Mesendoderm (in vitro differentiated cells): Measurements from ENCODE around the gene PEX1.
A peak's percentile ranks its signal among the peaks of the same experiment; 100 is the strongest.

Experiments used
- DNase-seq: peaks from one replicate; pipeline ENCODE4 v3.0.0; 2013
- H2AK5ac ChIP-seq: 2 replicates; pipeline ENCODE4 v1.6.1; 2013; ENCODE audit warnings: low read length, inconsistent platforms
- H2BK120ac ChIP-seq: 2 replicates; pipeline ENCODE4 v1.6.1; 2013; ENCODE audit warnings: low read depth, mild to moderate bottlenecking, low read length, moderate library complexity, mixed read lengths
- H2BK15ac ChIP-seq: replicated peaks from 2 replicates; pipeline ENCODE4 v1.6.1; 2013; ENCODE audit warnings: low read depth, mild to moderate bottlenecking, moderate library complexity
- H2BK5ac ChIP-seq: 2 replicates; pipeline ENCODE4 v1.6.1; 2013; ENCODE audit warnings: low read length, inconsistent platforms
- H3K18ac ChIP-seq: 2 replicates; pipeline ENCODE4 v1.6.1; 2013; ENCODE audit warnings: mild to moderate bottlenecking, low read length, mixed read lengths
- H3K23ac ChIP-seq: one replicate; pipeline ENCODE4 v1.6.1; 2013; ENCODE audit warnings: low read length
- H3K27ac ChIP-seq: 2 replicates; pipeline ENCODE4 v1.5.1; 2013; ENCODE audit warnings: low read depth, mild to moderate bottlenecking, inconsistent platforms, low read length, moderate library complexity
- H3K27me3 ChIP-seq: 2 replicates; pipeline ENCODE4 v1.6.1; 2013; ENCODE audit warnings: low read length, control low read depth, mild to moderate bottlenecking, inconsistent platforms; ENCODE audit not compliant: insufficient read depth, poor library complexity
- H3K36me3 ChIP-seq: 2 replicates; pipeline ENCODE4 v1.6.1; 2013; ENCODE audit warnings: low read length, inconsistent platforms; ENCODE audit not compliant: control insufficient read depth, insufficient read depth
- H3K4ac ChIP-seq: one replicate; pipeline ENCODE4 v1.6.1; 2013; ENCODE audit warnings: low read depth, mild to moderate bottlenecking, low read length, moderate library complexity
- H3K4me1 ChIP-seq: 2 replicates; pipeline ENCODE4 v1.6.1; 2013; ENCODE audit warnings: low read depth, low read length, inconsistent platforms; ENCODE audit not compliant: control insufficient read depth
- H3K4me2 ChIP-seq: 2 replicates; pipeline ENCODE4 v1.6.1; 2013; ENCODE audit warnings: low read length
- H3K4me3 ChIP-seq: 2 replicates; pipeline ENCODE4 v1.5.1; 2013; ENCODE audit warnings: mild to moderate bottlenecking, low read length
- H3K56ac ChIP-seq: one replicate; pipeline ENCODE4 v1.6.1; 2013; ENCODE audit warnings: low read length
- H3K79me1 ChIP-seq: 2 replicates; pipeline ENCODE4 v1.6.1; 2013; ENCODE audit warnings: low read length, inconsistent platforms
- H3K79me2 ChIP-seq: 2 replicates; pipeline ENCODE4 v1.6.1; 2013; ENCODE audit warnings: mild to moderate bottlenecking, low read length; ENCODE audit not compliant: control insufficient read depth, insufficient read depth
- H3K9ac ChIP-seq: 2 replicates; pipeline ENCODE4 v1.6.1; 2013; ENCODE audit warnings: low read length, inconsistent platforms
- H4K5ac ChIP-seq: one replicate; pipeline ENCODE4 v1.6.1; 2013; ENCODE audit warnings: low read length
- H4K8ac ChIP-seq: one replicate; pipeline ENCODE4 v1.6.1; 2013; ENCODE audit warnings: low read depth, mild to moderate bottlenecking, control low read depth, low read length, moderate library complexity
- WGBS: extraction: QIAGEN DNeasy Blood & Tissue Kit; methylation state at CpG from one replicate; pipeline ENCODE4 v1.1.7; 2013; ENCODE audit warnings: low lambda C conversion rate, missing lambda C conversion rate; ENCODE audit not compliant: insufficient coverage; ENCODE audit errors: extremely low coverage; 5-methylcytosine and 5-hydroxymethylcytosine counted together

The PEX1 gene

GRCh38 chr7:92498557-92498956, 29.8 kb downstream of the PEX1 start:
- Histone ChIP-seq H3K9ac (no peak overlapping the region), H3K79me1 (no peaks in the 10 kb centered on the region), H3K18ac (no peak overlapping the region), H4K5ac (no peak overlapping the region), H3K23ac (no peak overlapping the region), H3K4me3 (no peak overlapping the region), H3K36me3 (no peaks in the 10 kb centered on the region), H3K79me2 (no peaks in the 10 kb centered on the region), H3K27me3 (no peaks in the 10 kb centered on the region), H3K4me1 (no peaks in the 10 kb centered on the region), H2AK5ac (no peak overlapping the region), H2BK15ac (no peak overlapping the region), H3K4ac (no peak overlapping the region), H3K56ac (no peak overlapping the region), H3K4me2 (no peak overlapping the region), H2BK5ac (no peak overlapping the region), H4K8ac (no peak overlapping the region), H2BK120ac (no peak overlapping the region), H3K27ac (no peak overlapping the region)
- WGBS: no CpG with 5 or more reads among the region's 2 CpGs
- DNase-seq: no peak

- Histone ChIP-seq H3K79me1 (no peaks in the 10 kb centered on the region), H3K56ac (no peak overlapping the region), H3K79me2 (no peaks in the 10 kb centered on the region), H3K4me2 (no peak overlapping the region), H2BK5ac (no peak overlapping the region), H3K36me3 (no peaks in the 10 kb centered on the region), H2BK15ac (no peak overlapping the region), H3K23ac (no peak overlapping the region), H4K5ac (no peak overlapping the region), H3K9ac (no peak overlapping the region), H3K4me3 (no peak overlapping the region), H3K4me1 (no peaks in the 10 kb centered on the region), H2BK120ac (no peak overlapping the region), H3K4ac (no peak overlapping the region), H4K8ac (no peak overlapping the region), H3K27ac (no peak overlapping the region), H2AK5ac (no peak overlapping the region), H3K27me3 (no peaks in the 10 kb centered on the region), H3K18ac (no peak overlapping the region)
- DNase-seq: no peak
- no CpG with 5 or more reads among the region's 2 CpGs for WGBS
Measured at GRCh38 chr7:92496876-92497275, 31.4 kb downstream of the PEX1 start.

- peak; percentile 7 for DNase-seq
- Histone ChIP-seq H3K18ac (no peak overlapping the region), H3K23ac (no peak overlapping the region), H3K9ac (no peak overlapping the region), H3K79me1 (no peaks in the 10 kb centered on the region), H3K56ac (no peak overlapping the region), H3K27ac (no peak overlapping the region), H2AK5ac (no peak overlapping the region), H3K4me2 (no peak overlapping the region), H3K79me2 (no peaks in the 10 kb centered on the region), H3K27me3 (no peaks in the 10 kb centered on the region), H3K4me1 (no peaks in the 10 kb centered on the region), H4K8ac (no peak overlapping the region), H2BK120ac (no peak overlapping the region), H3K4ac (no peak overlapping the region), H4K5ac (no peak overlapping the region), H2BK5ac (no peak overlapping the region), H3K4me3 (no peak overlapping the region), H3K36me3 (no peaks in the 10 kb centered on the region), H2BK15ac (no peak overlapping the region)
- no CpG with 5 or more reads among the region's 1 CpG for WGBS
Measured at GRCh38 chr7:92489634-92490033, 38.7 kb downstream of the PEX1 start.

- Histone ChIP-seq H3K79me1 (no peaks in the 10 kb centered on the region), H2BK15ac (no peak overlapping the region)
Measured at GRCh38 chr7:92487804-92488203, 40.5 kb downstream of the PEX1 start.

GRCh38 chr7:92485974-92486373, 42.3 kb downstream of the PEX1 start:
- no peak overlapping the region for H3K4me3 ChIP-seq
- H3K4ac ChIP-seq: no peak overlapping the region
- no peak overlapping the region for H2AK5ac ChIP-seq
- H3K18ac ChIP-seq: no peak overlapping the region
- DNase-seq: no peak
- no peak overlapping the region for H3K56ac ChIP-seq
- no peaks in the 10 kb centered on the region for H3K27me3 ChIP-seq
- no peak overlapping the region for H3K4me2 ChIP-seq
- H2BK15ac ChIP-seq: no peak overlapping the region
- H2BK5ac ChIP-seq: no peak overlapping the region
- H3K23ac ChIP-seq: no peak overlapping the region
- H3K79me1 ChIP-seq: no peaks in the 10 kb centered on the region
- no peak overlapping the region for H3K27ac ChIP-seq
- no peak overlapping the region for H2BK120ac ChIP-seq
- peaks cover 2% of the 10 kb centered on the region for H3K4me1 ChIP-seq
- H4K8ac ChIP-seq: no peak overlapping the region
- WGBS: no CpG with 5 or more reads among the region's 2 CpGs
- no peak overlapping the region for H4K5ac ChIP-seq
- H3K9ac ChIP-seq: no peak overlapping the region
- no peaks in the 10 kb centered on the region for H3K36me3 ChIP-seq
- no peaks in the 10 kb centered on the region for H3K79me2 ChIP-seq

More at GRCh38 chr7:92487804-92488203, 40.5 kb downstream of the PEX1 start:
- H2BK120ac ChIP-seq: no peak overlapping the region
- no peak overlapping the region for H3K18ac ChIP-seq
- H3K27ac ChIP-seq: no peak overlapping the region
- H3K4ac ChIP-seq: no peak overlapping the region
- no peaks in the 10 kb centered on the region for H3K79me2 ChIP-seq
- no peak overlapping the region for H3K9ac ChIP-seq
- no peaks in the 10 kb centered on the region for H3K36me3 ChIP-seq
- H2AK5ac ChIP-seq: no peak overlapping the region
- H3K4me3 ChIP-seq: no peak overlapping the region
- H3K4me1 ChIP-seq: peaks cover 2% of the 10 kb centered on the region
- no peak overlapping the region for H4K8ac ChIP-seq
- no peak for DNase-seq
- no peak overlapping the region for H3K4me2 ChIP-seq
- H4K5ac ChIP-seq: no peak overlapping the region
- H3K56ac ChIP-seq: no peak overlapping the region
- no peak overlapping the region for H3K23ac ChIP-seq
- H3K27me3 ChIP-seq: no peaks in the 10 kb centered on the region
- no peak overlapping the region for H2BK5ac ChIP-seq

GRCh38 chr7:92485267-92485892, 42.9 kb downstream of the PEX1 start:
- H3K56ac ChIP-seq: no peak overlapping the region
- H2BK5ac ChIP-seq: no peak overlapping the region
- H3K4me1 ChIP-seq: peaks cover 2% of the 10 kb centered on the region
- H3K27me3 ChIP-seq: no peaks in the 10 kb centered on the region
- no peak overlapping the region for H3K27ac ChIP-seq
- no peaks in the 10 kb centered on the region for H3K36me3 ChIP-seq
- no peak for DNase-seq
- H3K18ac ChIP-seq: no peak overlapping the region
- no peaks in the 10 kb centered on the region for H3K79me2 ChIP-seq
- no peaks in the 10 kb centered on the region for H3K79me1 ChIP-seq
- H3K23ac ChIP-seq: no peak overlapping the region
- no peak overlapping the region for H3K9ac ChIP-seq
- H2BK15ac ChIP-seq: no peak overlapping the region
- no CpG with 5 or more reads among the region's 2 CpGs for WGBS
- no peak overlapping the region for H4K8ac ChIP-seq
- no peak overlapping the region for H3K4ac ChIP-seq
- no peak overlapping the region for H3K4me2 ChIP-seq
- no peak overlapping the region for H4K5ac ChIP-seq
- H3K4me3 ChIP-seq: no peak overlapping the region
- no peak overlapping the region for H2BK120ac ChIP-seq
- no peak overlapping the region for H2AK5ac ChIP-seq
